Left colon (tissue), 2 donors: ENCODE results near the gene OLFM1. TPM values are rescaled to one million over a fixed set of nuclear protein-coding genes. Genes with fewer than 3 reads are reported as not detected.
"Not testable (repeated sequence)": the region's sequence is repeated elsewhere in the genome, so short reads cannot be mapped to it uniquely, and the experiment has no call there.

Experiments
- ATAC-seq: fragments of 200-7000 bp; cut with Tn5 transposase; one replicate; pipeline ENCODE4 v1.9.1; 2020; ENCODE audit warnings: mild to moderate bottlenecking, moderate library complexity
- DNase-seq, 2 donors: peaks; one replicate each; pipeline ENCODE4 v3.0.0-alpha.2; 2020
- intact Hi-C, 2 donors: fragments of 100-400 bp; cut with DNase I in 1 of 2; cut with micrococcal nuclease in 1 of 2; formaldehyde crosslinking; loops; one replicate each; pipeline versions ENCODE4 v1.11.2 to v1.14.0; 2022; cut with DNase I, micrococcal nuclease
- total RNA-seq, 2 donors: library from RNA; stranded (reverse); fragmentation: NEBNext Ultra II Directional; extraction: Animal tissue kit (Norgen Biotek cat#: 25700); gene quantifications; one replicate each; pipeline ENCODE4 v1.2.1, GENCODE V29; 2021
- donor health status: DM: no; HTN: no; CAD: no.
- donor health status: DM: yes; HTN: yes; CAD: no.

The OLFM1 gene
- total RNA-seq, 2 donors from 2014 or later = 6.0 to 7.8 TPM

DNA sequence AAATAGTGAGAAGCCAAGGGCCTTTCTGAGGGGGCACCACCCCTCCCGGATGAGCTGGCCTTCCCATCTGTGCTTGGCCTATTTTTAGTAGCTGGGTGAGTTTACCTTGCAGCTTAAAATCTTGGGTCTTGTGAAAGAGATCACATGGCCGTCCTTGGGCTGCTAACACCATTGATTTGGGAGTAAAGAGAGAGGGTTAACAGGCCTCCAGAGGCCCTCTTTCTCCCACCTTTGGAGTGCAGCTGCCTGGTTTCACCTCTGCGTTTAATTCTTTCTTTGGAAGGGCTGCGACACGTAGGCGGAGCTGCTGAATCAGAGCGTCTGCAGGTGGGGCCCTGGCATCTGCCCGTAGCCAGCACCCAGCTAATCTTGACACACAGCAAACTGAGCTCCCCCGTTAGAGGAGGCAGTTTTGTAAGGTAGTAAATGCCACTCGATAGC lies 12.8 kb downstream of the OLFM1 start:
- no peak for DNase-seq
- intact Hi-C loops = no loop called here
- ATAC-seq = no peak

DNA sequence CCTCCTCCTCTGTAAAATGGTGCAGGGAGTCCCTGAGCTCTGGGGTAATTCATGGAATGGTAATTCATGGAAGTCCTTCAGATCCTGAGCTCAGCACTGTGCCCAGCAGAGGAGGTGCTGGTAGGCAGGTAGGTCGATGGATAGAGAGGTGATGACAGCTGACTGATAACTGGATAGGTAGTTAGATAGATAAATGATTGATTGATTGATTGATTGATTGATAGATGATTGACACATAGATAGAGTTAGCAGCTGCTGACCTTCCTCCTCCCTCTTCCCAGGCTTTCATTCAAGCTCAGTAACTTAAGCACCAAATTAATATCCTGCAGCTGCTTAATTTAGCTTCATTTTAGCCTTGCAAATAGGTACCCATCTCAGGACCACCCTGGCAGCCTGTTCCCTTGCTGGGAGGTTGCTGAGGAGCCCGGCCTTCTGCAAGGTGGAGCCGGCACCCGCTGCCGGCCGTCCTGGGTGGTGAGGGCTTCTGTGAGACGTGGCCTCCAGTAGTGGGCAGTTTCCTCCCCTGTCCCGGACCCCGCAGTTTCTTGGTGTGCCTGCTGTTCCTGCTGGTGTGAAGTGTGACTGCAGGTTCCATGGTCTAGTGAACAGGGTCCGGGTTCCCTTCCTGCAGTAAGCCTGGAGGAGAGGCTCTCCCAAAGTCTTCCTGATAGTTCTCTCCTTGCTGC lies 13.4 kb downstream of the OLFM1 start:
- no peak for DNase-seq
- ATAC-seq = no peak
- intact Hi-C loops = no loop called here

GRCh38 chr9:135101486-135101885 lies 14.0 kb downstream of the OLFM1 start:
- ATAC-seq = no peak
- DNase-seq = no peak
- intact Hi-C loops = no loop called here

DNA sequence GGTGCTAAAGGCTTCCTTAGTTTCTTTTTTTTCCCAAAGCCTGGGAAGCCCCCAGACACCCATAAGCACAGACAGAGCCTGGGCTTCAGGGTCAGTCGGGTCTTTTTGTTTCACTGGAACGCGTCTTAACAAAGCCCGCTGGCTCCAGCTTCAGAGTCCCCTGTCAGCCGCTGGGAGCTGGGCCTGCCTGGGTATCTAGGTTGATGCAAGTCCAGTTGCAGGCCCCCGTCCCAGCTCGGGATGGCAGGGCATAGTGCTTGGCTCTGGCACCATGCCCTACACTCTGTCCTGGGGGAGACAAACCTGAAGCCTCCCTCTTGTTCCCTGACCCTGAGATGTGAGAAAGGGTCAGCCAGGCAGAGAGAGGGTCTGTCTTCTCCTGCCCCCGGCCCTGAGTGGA lies 14.5 kb downstream of the OLFM1 start:
- intact Hi-C loops = no loop called here
- DNase-seq = no peak
- no peak for ATAC-seq

GRCh38 chr9:135102331-135102730 lies 14.9 kb downstream of the OLFM1 start:
- intact Hi-C loops = no loop called here
- DNase-seq (no peak), ATAC-seq (no peak)

DNA sequence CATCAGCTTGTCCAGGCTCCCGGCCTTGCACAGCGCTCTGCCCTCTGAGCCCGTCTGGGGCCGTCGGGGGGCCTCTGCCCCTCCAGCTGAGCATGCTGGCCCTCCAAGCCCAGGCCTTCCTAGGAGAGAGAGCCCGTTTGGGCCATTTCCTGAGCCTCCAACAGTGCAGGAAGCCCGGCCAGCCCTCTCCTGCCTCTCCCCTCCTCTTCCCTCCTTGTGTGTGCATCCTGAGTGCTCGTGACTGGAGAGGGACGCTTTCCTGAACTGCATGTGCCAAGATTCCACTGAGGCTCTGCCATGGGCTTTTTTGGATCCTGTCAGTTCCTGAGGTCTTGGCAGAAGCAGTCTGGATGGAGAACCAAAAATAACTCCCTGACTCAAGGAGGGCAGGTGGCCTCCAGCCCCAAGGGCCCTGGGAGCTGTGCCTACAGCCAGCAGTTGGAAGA lies 15.6 kb downstream of the OLFM1 start:
- ATAC-seq (no peak), DNase-seq (no peak)
- intact Hi-C loops = no loop called here

DNA sequence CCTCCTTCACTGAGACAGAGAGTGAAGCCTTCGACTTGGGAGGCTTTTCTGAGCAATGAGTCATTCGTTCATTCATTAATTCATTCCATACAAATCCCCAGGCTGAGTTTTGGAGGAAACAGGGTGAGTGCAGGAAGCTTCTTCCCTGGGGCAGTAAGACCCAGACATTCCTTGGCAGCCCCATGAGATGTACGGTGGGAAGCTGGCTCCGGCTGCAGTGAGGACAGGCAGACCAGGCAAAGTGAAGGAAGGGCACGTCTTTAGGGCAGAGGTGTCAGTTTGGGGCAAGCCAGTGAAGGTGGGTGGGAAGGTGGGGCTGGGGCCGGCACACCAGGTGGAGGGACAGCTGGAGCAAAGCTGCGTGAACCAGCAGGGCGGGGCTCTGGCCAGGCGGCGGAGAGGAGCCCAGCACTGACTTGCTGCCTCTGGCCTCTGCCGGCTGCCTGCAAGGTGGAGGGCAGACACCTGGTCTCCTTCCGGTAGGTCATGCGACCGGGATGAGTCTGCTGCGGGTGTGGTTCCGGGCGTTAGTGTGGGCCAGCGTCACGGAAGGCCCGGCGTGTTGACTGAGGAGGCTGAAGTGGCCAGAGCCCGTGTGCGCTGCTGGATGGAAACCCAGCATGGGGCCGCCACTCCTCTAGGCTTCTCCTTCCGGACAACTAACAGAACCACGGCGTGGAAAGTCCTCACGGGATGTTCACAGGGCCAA lies 16.6 kb downstream of the OLFM1 start:
- DNase-seq (no peak), ATAC-seq (no peak)
- intact Hi-C loops = no loop called here

DNA sequence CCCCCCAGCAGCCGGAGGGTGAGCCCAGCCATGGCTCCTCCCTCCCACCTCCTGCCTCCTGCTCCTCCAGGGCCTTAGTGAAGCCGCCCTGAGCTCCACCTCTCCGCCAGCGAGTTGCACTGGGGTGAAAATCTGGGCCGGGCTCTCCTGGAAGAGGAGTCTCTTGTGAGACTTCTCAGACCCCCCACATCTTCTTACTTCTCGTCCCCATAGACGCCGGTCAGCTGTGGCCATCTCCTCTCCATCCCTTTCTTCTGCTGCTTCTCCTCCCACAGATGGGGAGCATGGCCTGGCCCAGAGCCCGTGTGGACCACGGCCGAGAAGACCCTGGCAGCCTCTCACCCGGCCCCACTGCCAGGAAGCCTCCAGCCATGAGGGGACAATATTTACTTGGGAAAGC lies 17.3 kb downstream of the OLFM1 start:
- no peak for DNase-seq
- ATAC-seq = no peak
- intact Hi-C loops = no loop called here

- no peak for DNase-seq
- intact Hi-C loops = no loop called here
- no peak for ATAC-seq
These were observed 17.8 kb downstream of the OLFM1 start for GRCh38 chr9:135105211-135105745.

- intact Hi-C loops = no loop called here
- DNase-seq (no peak), ATAC-seq (no peak)
These were observed 18.5 kb downstream of the OLFM1 start for GRCh38 chr9:135105938-135106491.

GRCh38 chr9:135106551-135107270 lies 19.2 kb downstream of the OLFM1 start:
- intact Hi-C loops = no loop called here
- DNase-seq = no peak
- ATAC-seq = no peak

DNA sequence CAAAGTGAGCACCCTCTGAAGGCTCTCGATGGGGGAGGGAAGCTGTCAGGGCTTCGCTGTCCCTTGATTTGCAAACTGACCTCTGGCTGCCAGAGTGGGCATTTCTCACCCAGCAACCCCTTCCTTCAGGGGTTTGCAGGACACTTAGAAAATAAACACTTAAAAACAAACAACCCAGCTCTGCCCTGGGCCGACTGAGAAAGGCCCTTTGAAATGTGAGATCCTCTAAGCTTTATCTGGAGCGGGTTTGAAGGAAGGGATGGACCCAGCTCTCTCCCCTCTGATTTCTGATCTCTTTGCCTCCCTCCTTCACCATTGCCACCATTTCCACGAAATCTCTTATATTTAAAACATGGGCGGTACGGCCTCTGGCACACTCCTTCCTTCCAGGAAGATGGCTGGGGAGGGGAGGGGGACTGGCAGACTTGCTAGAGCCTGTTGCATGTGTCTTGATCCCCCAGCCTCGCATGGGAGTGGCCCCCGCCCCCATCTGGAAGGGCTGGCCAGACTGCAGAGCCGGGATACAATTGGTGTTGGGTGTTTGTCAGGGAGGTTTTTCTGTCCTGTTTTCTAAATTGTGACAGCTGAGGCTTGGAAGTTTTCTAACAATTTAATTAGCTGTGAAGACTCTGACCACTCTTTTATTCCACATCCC lies 20.2 kb downstream of the OLFM1 start:
- intact Hi-C loops = no loop called here
- ATAC-seq (no peak), DNase-seq (no peak)

DNA sequence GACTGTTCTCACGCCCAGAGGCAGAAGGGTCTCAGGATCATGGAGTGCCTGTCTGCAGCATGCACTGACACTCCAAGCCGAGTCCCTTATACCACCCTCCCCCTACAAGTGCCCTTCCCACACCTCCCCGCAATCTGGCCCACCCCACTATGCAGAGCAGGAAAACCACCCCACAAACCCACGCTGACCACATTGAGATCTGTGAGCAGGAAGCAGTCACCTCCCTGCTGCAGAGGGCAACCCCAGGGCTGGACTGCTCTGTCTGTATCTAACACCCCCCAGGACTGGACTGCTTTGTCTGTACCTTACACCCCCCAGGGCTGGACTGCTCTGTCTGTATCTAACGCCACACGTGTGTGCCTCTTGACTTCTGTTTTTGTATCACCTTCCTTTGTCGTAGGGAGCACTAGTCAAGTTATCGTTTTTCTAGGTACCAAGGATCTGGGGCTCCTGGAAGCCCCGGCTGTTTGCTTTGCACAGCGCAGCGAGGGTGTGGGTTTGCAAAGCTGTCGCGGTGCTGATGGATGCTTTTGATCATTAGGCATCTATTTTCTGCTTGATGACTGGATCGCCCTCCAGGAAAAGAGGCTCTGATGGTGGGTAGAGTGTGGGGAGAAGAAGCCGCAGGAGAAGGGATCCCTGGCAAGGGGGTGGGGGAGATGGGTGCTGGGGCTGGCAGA lies 21.5 kb downstream of the OLFM1 start:
- no peak for ATAC-seq
- intact Hi-C loops = no loop called here
- DNase-seq = no peak

GRCh38 chr9:135109650-135110049 lies 22.2 kb downstream of the OLFM1 start:
- no peak for DNase-seq
- intact Hi-C loops = no loop called here
- ATAC-seq = no peak

DNA sequence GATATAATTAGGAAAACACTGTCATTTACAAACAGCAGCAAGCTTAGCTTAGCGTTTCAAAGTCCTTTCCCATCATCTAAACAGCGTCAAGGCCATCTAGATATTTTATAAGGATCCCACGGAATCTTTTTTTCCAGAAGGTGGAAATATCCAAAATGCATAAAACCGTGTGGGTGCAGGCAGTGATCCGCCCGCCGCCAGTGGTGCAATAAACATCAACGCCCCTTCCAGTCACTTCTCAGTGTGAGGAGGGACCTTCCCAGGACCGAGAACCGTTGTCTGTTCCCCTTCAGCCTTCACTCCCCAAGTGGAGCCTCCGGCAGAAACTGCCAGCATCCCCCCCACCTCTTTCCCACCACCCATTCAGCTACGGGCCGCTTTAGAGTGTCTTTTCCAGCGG lies 22.9 kb downstream of the OLFM1 start:
- intact Hi-C loops = no loop called here
- DNase-seq = no peak
- no peak for ATAC-seq

DNA sequence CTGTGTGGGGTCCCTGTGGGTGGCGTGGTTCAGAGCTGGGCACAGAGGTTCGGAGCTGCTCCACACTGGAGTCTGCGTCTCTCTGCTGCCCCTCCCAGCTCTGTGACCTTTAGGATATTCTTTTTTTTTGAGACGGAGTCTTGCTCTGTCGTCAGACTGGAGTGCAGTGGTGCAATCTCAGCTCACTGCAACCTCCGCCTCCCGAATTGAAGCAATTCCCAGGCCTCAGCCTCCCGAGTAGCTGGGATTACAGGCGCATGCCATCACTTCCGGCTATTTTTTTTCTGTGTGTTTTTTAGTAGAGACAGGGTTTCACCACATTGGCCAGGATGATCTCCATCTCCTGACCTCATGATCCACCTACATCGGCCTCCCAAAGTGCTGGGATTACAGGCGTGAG lies 24.1 kb downstream of the OLFM1 start:
- intact Hi-C loops, DNase-seq, ATAC-seq: not testable (repeated sequence)

GRCh38 chr9:135116371-135116770 lies 28.9 kb downstream of the OLFM1 start:
- intact Hi-C loops = no loop called here
- no peak for ATAC-seq
- DNase-seq = no peak

DNA sequence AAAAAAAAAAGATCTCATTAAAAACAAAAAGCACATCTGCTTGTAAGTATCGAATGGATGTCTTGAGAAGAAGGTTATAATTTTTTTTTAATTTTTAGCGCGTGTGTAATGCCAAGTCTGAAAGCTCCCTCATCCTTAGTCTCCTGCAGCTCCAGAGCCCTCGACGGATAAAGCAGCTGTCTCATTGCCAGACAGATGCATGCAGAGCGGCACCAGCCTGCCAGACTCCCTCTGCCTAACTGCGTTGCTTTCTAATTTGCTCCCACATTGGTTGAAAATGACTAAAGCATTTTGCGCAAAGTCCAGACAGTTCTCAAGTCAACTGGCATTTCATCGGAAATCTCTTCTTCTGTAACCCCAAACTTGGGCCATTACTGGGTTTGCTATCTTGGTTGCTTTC lies 29.4 kb downstream of the OLFM1 start:
- no peak for DNase-seq
- intact Hi-C loops = no loop called here

More for the DNA sequence above, 29.4 kb downstream of the OLFM1 start:
- ATAC-seq = no peak
